Esophagus squamous epithelium (tissue), 5 donors: ENCODE measurements around the gene ZGPAT. TPM values are rescaled to one million over a fixed set of nuclear protein-coding genes. Genes with fewer than 3 reads are reported as not detected.

Experiments
- DNase-seq: peaks from one replicate; lab custom pipeline; 2025; lab: John Stamatoyannopoulos, UW
- H3K27ac ChIP-seq, 4 donors: fragments of 200-600 bp; sonication (generic); one replicate each; pipeline ENCODE4 v1.5.1; 2016 to 2019; ENCODE audit warnings: mild to moderate bottlenecking in 1 of 4
- H3K27me3 ChIP-seq, 4 donors: fragments of 200-600 bp; sonication (generic); 1 replicate in 3 of 4; 2 replicates in 1 of 4; pipeline versions ENCODE4 v1.5.1 to v1.6.0; 2017 to 2021; ENCODE audit warnings: antibody characterized with exemption in 1 of 4
- H3K36me3 ChIP-seq, 3 donors: fragments of 200-600 bp; sonication (generic); one replicate each; pipeline ENCODE4 v1.5.1; 2016 to 2019
- H3K4me1 ChIP-seq, 3 donors: fragments of 200-600 bp; sonication (generic); one replicate each; pipeline ENCODE4 v1.5.1; 2017 to 2019
- H3K4me3 ChIP-seq, 4 donors: fragments of 200-600 bp; sonication (generic); 1 replicate in 3 of 4; 2 replicates in 1 of 4; pipeline ENCODE4 v1.5.1; 2016 to 2019; ENCODE audit warnings: mild to moderate bottlenecking in 2 of 4, moderate library complexity in 1 of 4
- H3K9me3 ChIP-seq, 3 donors: fragments of 200-600 bp; sonication (generic); one replicate each; pipeline ENCODE4 v1.5.1; 2016 to 2019
- CTCF ChIP-seq, 6 experiments: fragments of 450-650 bp in 4 of 6; fragments of 200-600 bp in 2 of 6; sonication (generic) in 2 of 6; IDR thresholded peaks; one replicate each; pipeline ENCODE4 v1.5.1; 2016 to 2019; ENCODE audit warnings: antibody characterized with exemption in 6 of 6, mild to moderate bottlenecking in 4 of 6, moderate library complexity in 4 of 6
- POLR2A ChIP-seq, 4 donors: fragments of 450-650 bp; IDR thresholded peaks; one replicate each; pipeline ENCODE4 v1.6.1; 2017; ENCODE audit warnings: antibody characterized with exemption in 4 of 4, mild to moderate bottlenecking in 4 of 4, moderate library complexity in 3 of 4
- WGBS, 2 donors: methylation state at CpG; one replicate each; pipeline ENCODE4 v1.1.5; 2018; 5-methylcytosine and 5-hydroxymethylcytosine counted together
- intact Hi-C: fragments of 100-400 bp; cut with DNase I; formaldehyde crosslinking; loops from one replicate; pipeline ENCODE4 v1.15.0; 2022
- total RNA-seq, 4 donors: library from RNA; depleted of rRNA; stranded (reverse); fragments of >200 nt; gene quantifications; one replicate each; pipeline ENCODE4 v1.1.0, GENCODE V29; 2016
- donor health status: DM: yes; HTN: yes; CAD: no.

Gene ZGPAT
- total RNA-seq, 4 donors from 2014 or later = 25.4 to 31.9 (median 28.3) TPM

- H3K4me1 ChIP-seq = peaks cover 30 to 48% (median 30%) of the 10 kb centered on the region in 3 donors
- H3K27me3 ChIP-seq = no peaks in the 10 kb centered on the region
- no peaks in the 10 kb centered on the region for H3K9me3 ChIP-seq
- intact Hi-C loops = no loop called here
- no CpG with 5 or more reads among the region's 37 CpGs for WGBS, 2 donors
- TF ChIP-seq POLR2A (IDR thresholded peaks at IDR 0.05) (no peak), CTCF (IDR thresholded peaks at IDR 0.05) (no peak)
- H3K36me3 ChIP-seq = peaks cover 4 to 39% (median 15%) of the 10 kb centered on the region in 3 donors
- no peak for DNase-seq
- H3K4me3 ChIP-seq = no peak overlapping the region
- peak overlapping the region in 1 of 4 donors; percentile 98 for H3K27ac ChIP-seq
These were observed 34.7 kb downstream of the ZGPAT start for GRCh38 chr20:63742381-63743024.

GRCh38 chr20:63743210-63743970 lies 35.6 kb downstream of the ZGPAT start:
- Histone ChIP-seq H3K4me3 (no peak overlapping the region), H3K27me3 (no peaks in the 10 kb centered on the region), H3K36me3 (peaks cover 4 to 39% (median 15%) of the 10 kb centered on the region in 3 donors), H3K27ac (peak overlapping the region in 1 of 4 donors; percentile 14), H3K9me3 (no peaks in the 10 kb centered on the region), H3K4me1 (peaks cover 21 to 39% (median 21%) of the 10 kb centered on the region in 3 donors)
- no peak for TF ChIP-seq CTCF (IDR thresholded peaks at IDR 0.05)
- no peak for TF ChIP-seq POLR2A (IDR thresholded peaks at IDR 0.05)
- no peak for DNase-seq
- intact Hi-C loops = no loop called here
- WGBS, 2 donors = 80 to 84% methylated on average over 22 to 25 of the region's 31 CpGs

DNA sequence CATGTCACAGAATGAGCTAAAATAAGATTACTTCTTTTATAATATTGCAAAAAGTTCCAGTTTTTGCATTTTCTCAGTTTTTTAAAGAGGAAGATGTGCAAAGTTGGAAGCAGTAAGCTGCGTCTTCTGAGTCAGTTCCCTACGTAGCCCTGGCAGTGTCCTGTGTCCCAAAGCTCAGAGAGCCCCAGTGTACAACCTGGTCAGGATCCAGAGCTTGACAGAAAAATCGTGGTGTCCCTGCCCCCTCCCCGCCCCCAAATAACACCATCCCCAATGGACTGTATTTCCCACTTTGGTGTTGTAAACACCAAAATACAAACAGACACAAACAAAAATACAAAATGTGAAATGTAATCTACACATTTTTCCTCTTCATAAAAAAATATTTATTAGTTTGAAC lies 36.3 kb downstream of the ZGPAT start:
- Histone ChIP-seq H3K9me3 (no peaks in the 10 kb centered on the region), H3K4me3 (no peak overlapping the region), H3K4me1 (peaks cover 13 to 31% (median 13%) of the 10 kb centered on the region in 3 donors), H3K36me3 (peaks cover 4 to 39% (median 15%) of the 10 kb centered on the region in 3 donors), H3K27ac (no peak overlapping the region), H3K27me3 (no peaks in the 10 kb centered on the region)
- intact Hi-C loops = no loop called here
- WGBS, 2 donors = 65 to 66% methylated on average over 4 of the region's 4 CpGs
- DNase-seq = no peak
- TF ChIP-seq CTCF (IDR thresholded peaks at IDR 0.05) (no peak), POLR2A (IDR thresholded peaks at IDR 0.05) (no peak)

DNA sequence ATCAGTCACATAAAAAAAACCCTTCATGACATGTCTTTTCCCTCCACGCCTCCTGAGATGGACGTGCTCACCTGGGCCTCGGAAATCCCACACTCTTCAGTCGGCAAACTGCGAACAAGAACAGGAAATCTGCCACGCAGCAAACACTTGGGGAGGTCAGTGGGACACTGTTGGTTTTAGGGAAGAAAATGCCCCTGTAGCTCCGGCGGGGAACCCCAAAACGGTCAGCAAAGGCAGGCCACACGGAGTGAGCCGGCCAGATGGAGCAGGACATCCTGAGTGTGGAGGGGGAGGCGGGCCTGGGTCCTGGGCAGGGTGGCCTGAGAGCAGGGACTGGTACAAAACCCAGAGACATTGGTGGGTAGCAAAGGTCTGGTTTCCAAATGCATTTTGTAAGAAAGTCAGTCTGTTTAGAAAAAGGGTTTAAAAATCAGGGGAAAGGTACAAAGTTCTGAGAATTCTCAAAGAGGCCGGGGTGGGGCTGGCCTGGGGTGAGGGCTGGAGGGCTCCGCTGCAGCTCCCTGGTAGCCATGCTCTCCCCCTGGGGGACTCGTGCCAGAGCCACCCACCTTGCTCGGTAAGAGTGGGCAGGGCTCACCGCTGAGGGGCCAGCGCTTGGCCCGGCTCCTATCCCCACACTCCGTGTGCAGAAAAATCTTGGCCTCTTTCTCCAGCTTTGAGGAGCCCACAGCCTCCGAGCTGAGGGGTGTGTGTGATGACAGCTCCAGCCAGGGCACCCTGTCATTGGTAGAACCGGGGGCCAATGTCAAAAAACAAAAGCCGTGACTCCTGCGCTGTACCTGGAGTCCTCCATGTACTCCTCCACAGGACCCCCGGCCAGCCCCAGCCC lies 37.0 kb downstream of the ZGPAT start:
- DNase-seq = no peak
- Histone ChIP-seq H3K27ac (no peak overlapping the region), H3K4me3 (no peak overlapping the region), H3K36me3 (peaks cover 4 to 39% (median 15%) of the 10 kb centered on the region in 3 donors), H3K4me1 (peaks cover 12 to 29% (median 13%) of the 10 kb centered on the region in 3 donors), H3K27me3 (no peaks in the 10 kb centered on the region), H3K9me3 (no peaks in the 10 kb centered on the region)
- intact Hi-C loops = no loop called here
- WGBS, 2 donors = 64 to 71% methylated on average over 16 to 17 of the region's 25 CpGs
- TF ChIP-seq POLR2A (IDR thresholded peaks at IDR 0.05) (no peak), CTCF (IDR thresholded peaks at IDR 0.05) (no peak)
